ENCODE results near the gene NFE2L2. TPM values are rescaled to one million over a fixed set of nuclear protein-coding genes. Genes with fewer than 3 reads are reported as not detected.

The NFE2L2 gene
- total RNA-seq, 3 donors from 2014 or later = 84.3 to 105 (median 99.1) TPM

GRCh38 chr2:177275743-177276055 lies 11.2 kb upstream of the NFE2L2 start:
- no peak overlapping the region for H3K4me3 ChIP-seq
- H3K9me3 ChIP-seq = no peaks in the 10 kb centered on the region
- no peak for TF ChIP-seq CTCF (IDR thresholded peaks at IDR 0.05)
- ATAC-seq = no peak
- intact Hi-C loops (cut with DNase I, micrococcal nuclease) = no loop called here
- no peaks in the 10 kb centered on the region for H3K36me3 ChIP-seq (ENCODE audit: low read depth)
- no peak for DNase-seq
- H3K4me1 ChIP-seq (ENCODE audit: low read depth) = peaks cover 9% of the 10 kb centered on the region

- ATAC-seq (no peak), DNase-seq (no peak)
- Histone ChIP-seq H3K4me1 (ENCODE audit: low read depth) (peaks cover 9% of the 10 kb centered on the region), H3K4me3 (no peak overlapping the region), H3K36me3 (ENCODE audit: low read depth) (no peaks in the 10 kb centered on the region), H3K9me3 (no peaks in the 10 kb centered on the region)
- TF ChIP-seq CTCF (IDR thresholded peaks at IDR 0.05) = no peak
- intact Hi-C loops (cut with DNase I, micrococcal nuclease) = no loop called here
These were observed 10.7 kb upstream of the NFE2L2 start for GRCh38 chr2:177275040-177275742.

- H3K4me1 ChIP-seq (ENCODE audit: low read depth) = peaks cover 9% of the 10 kb centered on the region
- ATAC-seq = peak; percentile 97
- no peaks in the 10 kb centered on the region for H3K36me3 ChIP-seq (ENCODE audit: low read depth)
- peak in 1 of 3 donors; percentile 57 for DNase-seq
- intact Hi-C loops (cut with DNase I, micrococcal nuclease) = no loop called here
- no peaks in the 10 kb centered on the region for H3K9me3 ChIP-seq
- no peak overlapping the region for H3K4me3 ChIP-seq
- no peak for TF ChIP-seq CTCF (IDR thresholded peaks at IDR 0.05)
These were observed 8.9 kb upstream of the NFE2L2 start for GRCh38 chr2:177273408-177273807.

- intact Hi-C loops (cut with DNase I, micrococcal nuclease) = no loop called here
- no peak for ATAC-seq
These were observed 8.2 kb upstream of the NFE2L2 start for GRCh38 chr2:177272765-177273164.

GRCh38 chr2:177271981-177272666 lies 7.6 kb upstream of the NFE2L2 start:
- DNase-seq (no peak), ATAC-seq (no peak)
- intact Hi-C loops (cut with DNase I, micrococcal nuclease) = no loop called here
- Histone ChIP-seq H3K9me3 (no peaks in the 10 kb centered on the region), H3K4me1 (ENCODE audit: low read depth) (peaks cover 9% of the 10 kb centered on the region), H3K4me3 (no peak overlapping the region), H3K36me3 (ENCODE audit: low read depth) (no peaks in the 10 kb centered on the region)
- no peak for TF ChIP-seq CTCF (IDR thresholded peaks at IDR 0.05)

More at GRCh38 chr2:177272765-177273164, 8.2 kb upstream of the NFE2L2 start:
- H3K9me3 ChIP-seq = no peaks in the 10 kb centered on the region
- peaks cover 9% of the 10 kb centered on the region for H3K4me1 ChIP-seq (ENCODE audit: low read depth)
- no peak overlapping the region for H3K4me3 ChIP-seq
- H3K36me3 ChIP-seq (ENCODE audit: low read depth) = no peaks in the 10 kb centered on the region
- no peak for DNase-seq
- TF ChIP-seq CTCF (IDR thresholded peaks at IDR 0.05) = no peak

All from mucosa of descending colon (tissue), 3 donors.